Vein endothelial cell (primary cell): ENCODE results near the gene UQCRFS1. TPM values are rescaled to one million over a fixed set of nuclear protein-coding genes. Genes with fewer than 3 reads are reported as not detected.

Source experiments
- small RNA-seq: library from RNA; depleted of rRNA; stranded (forward); fragments of <200 nt; gene quantifications from one replicate; pipeline ENCODE3, GENCODE V24; 2012
- total RNA-seq: library from RNA; depleted of rRNA; stranded (reverse); fragments of >200 nt; gene quantifications from 2 replicates; pipeline ENCODE4 v1.2.3, GENCODE V29; 2012

Gene UQCRFS1
- total RNA-seq = 31.3 and 42.8 TPM in 2 replicates

DNA sequence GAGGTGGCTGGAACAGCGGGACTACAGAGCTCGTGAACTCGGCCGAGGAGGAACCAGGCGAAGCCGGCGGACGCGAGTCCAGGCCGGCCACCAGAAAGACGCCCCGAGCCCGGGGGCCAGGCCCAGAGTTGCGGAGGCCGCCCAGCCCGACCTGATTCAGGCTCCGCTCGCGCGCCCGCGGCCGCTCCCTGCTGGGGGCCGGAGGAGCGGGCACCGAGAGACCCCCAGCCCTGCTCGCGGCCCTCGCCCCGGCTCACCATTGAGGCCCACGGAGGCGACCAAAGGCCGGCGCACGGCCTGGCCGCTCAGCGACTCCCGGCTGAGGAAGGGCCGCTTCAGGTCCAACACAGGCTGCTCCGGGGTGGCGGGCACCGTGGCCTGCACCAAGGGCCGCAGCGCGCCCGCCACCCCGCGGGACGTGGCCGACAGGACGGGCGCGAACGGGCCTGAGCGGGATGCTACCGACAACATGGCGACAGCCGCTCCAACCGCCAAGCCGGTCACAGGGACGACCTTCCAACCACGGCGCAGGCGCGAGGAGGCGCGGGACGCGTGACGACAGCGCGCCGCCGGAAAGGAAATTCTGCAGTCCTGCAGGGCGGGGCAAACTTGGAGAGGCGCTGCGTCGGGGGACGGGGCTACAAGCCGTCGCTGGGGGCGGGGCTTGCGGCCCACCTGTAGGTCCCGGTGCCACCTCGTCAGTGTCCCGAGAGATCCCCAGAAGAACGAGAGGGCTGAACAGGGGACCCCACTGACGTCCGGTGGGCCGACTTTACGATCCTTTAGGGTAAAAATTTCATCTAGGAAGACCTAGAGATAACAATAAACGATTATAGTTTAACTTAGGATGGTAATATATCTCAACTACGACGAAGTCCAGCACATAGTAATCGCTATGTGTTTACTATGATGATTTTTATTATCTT is at the start of gene UQCRFS1:
Gene UQCRFS1, minus strand, starts transcription at position 504 of the 926 bp plus-strand sequence. Its CDS starts 33 bp downstream, at position 471.

Small RNAs within 50 kb of the gene (small RNA-seq; reads per million reads assigned to genes)
- gene RN7SL340P = not detected
